GM18951 (cell line): ENCODE results near the gene SETD1A.
"Not testable (repeated sequence)": the region's sequence is repeated elsewhere in the genome, so short reads cannot be mapped to it uniquely, and the experiment has no call there.

ENCODE experiments used
- POLR2A ChIP-seq: IDR thresholded peaks from 4 replicates; pipeline ENCODE4 v1.6.1; 2011; ENCODE audit warnings: mild to moderate bottlenecking; ENCODE audit not compliant: insufficient read length, insufficient read depth; ENCODE audit errors: extremely low read depth
- in situ Hi-C: fragments of 300-500 bp; cut with MboI; formaldehyde crosslinking; loops from one replicate; pipeline ENCODE4 v1.12.0; 2022; ENCODE audit warnings: low sequenced_read_pairs, mixed read lengths, inconsistent platforms; ENCODE audit not compliant: unreplicated experiment

SETD1A gene

GRCh38 chr16:30934827-30935557 lies 22.6 kb upstream of the SETD1A start:
- no peak for TF ChIP-seq POLR2A
- in situ Hi-C loops = no loop called here

GRCh38 chr16:30937692-30938091 lies 19.9 kb upstream of the SETD1A start:
- in situ Hi-C loops = no loop called here
- no peak for TF ChIP-seq POLR2A

- in situ Hi-C loops = not testable (repeated sequence)
Measured at GRCh38 chr16:30939571-30939970, 18.0 kb upstream of the SETD1A start.

GRCh38 chr16:30941600-30942425 lies 15.7 kb upstream of the SETD1A start:
- TF ChIP-seq POLR2A = no peak
- in situ Hi-C loops = no loop called here

- no peak for TF ChIP-seq POLR2A
- in situ Hi-C loops = no loop called here
Measured at GRCh38 chr16:30942426-30942806, 15.1 kb upstream of the SETD1A start.

GRCh38 chr16:30944352-30944751 lies 13.2 kb upstream of the SETD1A start:
- TF ChIP-seq POLR2A = no peak
- in situ Hi-C loops = no loop called here

GRCh38 chr16:30946671-30947540 lies 10.6 kb upstream of the SETD1A start:
- TF ChIP-seq POLR2A = no peak
- in situ Hi-C loops = no loop called here

- TF ChIP-seq POLR2A = no peak
- in situ Hi-C loops = no loop called here
Measured at GRCh38 chr16:30947541-30947858, 10.1 kb upstream of the SETD1A start.

GRCh38 chr16:30947859-30948666 lies 9.5 kb upstream of the SETD1A start:
- in situ Hi-C loops = no loop called here
- TF ChIP-seq POLR2A = no peak

- in situ Hi-C loops = no loop called here
- TF ChIP-seq POLR2A = peak; percentile 83
Measured at GRCh38 chr16:30948667-30949649, 8.6 kb upstream of the SETD1A start, which contains the start of gene ORAI3. TSS of gene ORAI3 (plus strand) at chr16:30949068. CDS start at chr16:30949290, 222 bp downstream.

GRCh38 chr16:30949650-30950515 lies 7.7 kb upstream of the SETD1A start:
- in situ Hi-C loops = no loop called here
- TF ChIP-seq POLR2A = peak; percentile 80
